ENCODE measurements around the gene SERTAD1.
"Not testable (repeated sequence)": the region's sequence is repeated elsewhere in the genome, so short reads cannot be mapped to it uniquely, and the experiment has no call there.

The SERTAD1 gene

GRCh38 chr19:40411125-40411842 is 14.5 kb downstream of the SERTAD1 start:
- no peak for DNase-seq (ENCODE audit: low read depth)
- H3K4me3 ChIP-seq (ENCODE audit: low read depth, low read length) = no peak overlapping the region
- TF ChIP-seq MAX (IDR thresholded peaks at IDR 0.05; ENCODE audit: low read depth, low read length) = no peak
- no peak for TF ChIP-seq MYC (IDR thresholded peaks at IDR 0.05; ENCODE audit: low read depth, low read length)
- no peak for TF ChIP-seq POLR2A (IDR thresholded peaks at IDR 0.05; ENCODE audit: extremely low read depth, insufficient read length)
- TF ChIP-seq CTCF (IDR thresholded peaks at IDR 0.05; ENCODE audit: low read depth, low read length) = no peak

GRCh38 chr19:40410030-40410389 is 15.8 kb downstream of the SERTAD1 start:
- no peak for TF ChIP-seq CTCF (IDR thresholded peaks at IDR 0.05; ENCODE audit: low read depth, low read length)
- no peak for TF ChIP-seq MAX (IDR thresholded peaks at IDR 0.05; ENCODE audit: low read depth, low read length)
- no peak for TF ChIP-seq MYC (IDR thresholded peaks at IDR 0.05; ENCODE audit: low read depth, low read length)
- no peak for TF ChIP-seq POLR2A (IDR thresholded peaks at IDR 0.05; ENCODE audit: extremely low read depth, insufficient read length)
- no peak for DNase-seq (ENCODE audit: low read depth)
- no peak overlapping the region for H3K4me3 ChIP-seq (ENCODE audit: low read depth, low read length)

- DNase-seq (ENCODE audit: low read depth); H3K4me3 ChIP-seq (ENCODE audit: low read depth, low read length): not testable (repeated sequence)
These were observed 17.2 kb downstream of the SERTAD1 start for GRCh38 chr19:40408598-40408925.

GRCh38 chr19:40407714-40408597 is 17.8 kb downstream of the SERTAD1 start:
- peak; percentile 23 for DNase-seq (ENCODE audit: low read depth)
- TF ChIP-seq MYC (IDR thresholded peaks at IDR 0.05; ENCODE audit: low read depth, low read length) = no peak
- TF ChIP-seq CTCF (IDR thresholded peaks at IDR 0.05; ENCODE audit: low read depth, low read length) = no peak
- TF ChIP-seq MAX (IDR thresholded peaks at IDR 0.05; ENCODE audit: low read depth, low read length) = no peak
- TF ChIP-seq POLR2A (IDR thresholded peaks at IDR 0.05; ENCODE audit: extremely low read depth, insufficient read length) = no peak
- no peak overlapping the region for H3K4me3 ChIP-seq (ENCODE audit: low read depth, low read length)

- H3K4me3 ChIP-seq (ENCODE audit: low read depth, low read length) = no peak overlapping the region
- peak; percentile 87 for DNase-seq (ENCODE audit: low read depth)
- TF ChIP-seq MYC (IDR thresholded peaks at IDR 0.05; ENCODE audit: low read depth, low read length) = no peak
- TF ChIP-seq CTCF (IDR thresholded peaks at IDR 0.05; ENCODE audit: low read depth, low read length) = no peak
- no peak for TF ChIP-seq POLR2A (IDR thresholded peaks at IDR 0.05; ENCODE audit: extremely low read depth, insufficient read length)
- no peak for TF ChIP-seq MAX (IDR thresholded peaks at IDR 0.05; ENCODE audit: low read depth, low read length)
These were observed 22.4 kb downstream of the SERTAD1 start for GRCh38 chr19:40403262-40403984.

- TF ChIP-seq MAX (IDR thresholded peaks at IDR 0.05; ENCODE audit: low read depth, low read length) = no peak
- no peak for TF ChIP-seq MYC (IDR thresholded peaks at IDR 0.05; ENCODE audit: low read depth, low read length)
- TF ChIP-seq CTCF (IDR thresholded peaks at IDR 0.05; ENCODE audit: low read depth, low read length) = no peak
- no peak for TF ChIP-seq POLR2A (IDR thresholded peaks at IDR 0.05; ENCODE audit: extremely low read depth, insufficient read length)
- H3K4me3 ChIP-seq (ENCODE audit: low read depth, low read length) = no peak overlapping the region
- DNase-seq (ENCODE audit: low read depth) = no peak
These were observed 25.2 kb downstream of the SERTAD1 start for GRCh38 chr19:40400559-40400958.

Data from NB4 (cell line).